RWPE1 (cell line): Measurements from ENCODE around the gene SIM2.

Experiments used
- CTCF ChIA-PET: fragments of 350-600 bp; sonication (Branson Sonifier 250); formaldehyde crosslinking; extraction: SDS; loops from one replicate; lab custom pipeline; 2021; lab: Yijun Ruan, JAX
- POLR2A ChIA-PET: fragments of 400-600 bp; formaldehyde crosslinking; extraction: SDS; loops from one replicate; lab custom pipeline; 2020; ENCODE audit warnings: antibody characterized with exemption; ENCODE audit not compliant: low non-redundant PET; lab: Yijun Ruan, JAX
- DNase-seq: peaks from one replicate; pipeline ENCODE4 v3.0.0; 2012; ENCODE audit warnings: low spot score
- H3K27ac ChIP-seq: fragments of 450-650 bp; 2 replicates; pipeline ENCODE4 v1.5.1; 2017
- TF ChIP-seq, protein P1 (sequence below): fragments of 450-650 bp; conservative IDR thresholded peaks from 2 replicates; pipeline ENCODE4 v1.5.1; 2017; ENCODE audit warnings: low read depth, mild to moderate bottlenecking

Gene SIM2

DNA sequence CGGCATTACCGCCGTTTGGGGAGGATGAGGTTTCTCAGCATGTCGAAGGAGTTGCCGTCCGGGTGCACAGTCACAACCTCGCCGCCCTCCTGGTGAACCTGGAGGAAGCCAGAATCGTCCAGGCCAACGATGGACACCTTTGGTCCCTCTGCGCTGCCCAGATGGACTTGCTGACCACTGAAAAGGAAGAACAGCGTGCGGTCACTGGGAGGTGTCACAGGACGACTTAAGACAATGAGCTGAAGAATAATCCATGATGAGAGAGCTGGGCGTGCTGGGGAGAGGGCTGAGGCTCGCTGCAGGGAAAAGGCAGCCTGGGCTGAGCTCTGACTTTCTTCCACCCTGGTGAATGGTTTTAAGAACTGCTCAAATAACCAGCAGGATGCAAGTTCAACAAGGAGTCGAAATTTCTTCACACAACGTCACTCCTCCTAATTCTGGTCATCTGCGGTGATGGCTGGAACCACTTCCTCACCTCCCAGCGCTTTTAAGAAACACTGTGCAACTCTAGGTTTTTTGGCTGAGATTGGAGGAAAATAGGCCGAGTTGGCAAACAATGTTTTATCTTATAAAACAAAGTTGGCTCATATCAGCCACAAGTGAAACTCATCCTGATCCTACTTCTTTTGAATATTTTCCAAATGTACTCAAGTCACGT, 55.5 kb downstream of the SIM2 start:
- no peak for DNase-seq
- ChIA-PET POLR2A (no interaction called here), CTCF (interaction anchor here (0.5 kb wide), 1 partner anchor 24 kb away, joined by 3 read pairs; no protein-coding TSS in a partner anchor)
- TF ChIP-seq, protein P1, sequence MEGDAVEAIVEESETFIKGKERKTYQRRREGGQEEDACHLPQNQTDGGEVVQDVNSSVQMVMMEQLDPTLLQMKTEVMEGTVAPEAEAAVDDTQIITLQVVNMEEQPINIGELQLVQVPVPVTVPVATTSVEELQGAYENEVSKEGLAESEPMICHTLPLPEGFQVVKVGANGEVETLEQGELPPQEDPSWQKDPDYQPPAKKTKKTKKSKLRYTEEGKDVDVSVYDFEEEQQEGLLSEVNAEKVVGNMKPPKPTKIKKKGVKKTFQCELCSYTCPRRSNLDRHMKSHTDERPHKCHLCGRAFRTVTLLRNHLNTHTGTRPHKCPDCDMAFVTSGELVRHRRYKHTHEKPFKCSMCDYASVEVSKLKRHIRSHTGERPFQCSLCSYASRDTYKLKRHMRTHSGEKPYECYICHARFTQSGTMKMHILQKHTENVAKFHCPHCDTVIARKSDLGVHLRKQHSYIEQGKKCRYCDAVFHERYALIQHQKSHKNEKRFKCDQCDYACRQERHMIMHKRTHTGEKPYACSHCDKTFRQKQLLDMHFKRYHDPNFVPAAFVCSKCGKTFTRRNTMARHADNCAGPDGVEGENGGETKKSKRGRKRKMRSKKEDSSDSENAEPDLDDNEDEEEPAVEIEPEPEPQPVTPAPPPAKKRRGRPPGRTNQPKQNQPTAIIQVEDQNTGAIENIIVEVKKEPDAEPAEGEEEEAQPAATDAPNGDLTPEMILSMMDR = no peak
- peak overlapping the region; percentile 46 for H3K27ac ChIP-seq

DNA sequence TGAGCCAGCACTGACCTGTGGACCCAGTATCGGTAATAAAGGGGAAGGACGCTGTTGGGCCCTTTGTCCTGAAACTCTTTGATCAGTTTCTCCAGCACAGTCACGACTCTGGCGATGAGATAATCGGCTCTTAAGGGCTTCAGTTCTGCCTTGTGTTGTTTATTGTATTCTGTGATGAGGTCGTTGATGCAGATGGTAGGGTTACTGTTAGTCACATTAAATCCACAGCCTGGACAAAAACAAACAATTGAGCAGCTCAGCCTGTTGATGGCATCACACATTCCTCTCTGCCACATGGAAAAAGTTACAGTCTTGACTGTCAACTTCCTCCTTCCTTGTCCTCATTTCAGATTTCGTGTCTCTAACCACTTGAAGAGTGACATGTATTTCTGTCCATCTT, 57.6 kb downstream of the SIM2 start:
- ChIA-PET POLR2A (no interaction called here), CTCF (interaction anchor here (0.6 kb wide), 1 partner anchor 8 kb away, joined by 3 read pairs; no protein-coding TSS in a partner anchor)
- no peak overlapping the region for H3K27ac ChIP-seq
- TF ChIP-seq, protein P1 = no peak
- DNase-seq = no peak

DNA sequence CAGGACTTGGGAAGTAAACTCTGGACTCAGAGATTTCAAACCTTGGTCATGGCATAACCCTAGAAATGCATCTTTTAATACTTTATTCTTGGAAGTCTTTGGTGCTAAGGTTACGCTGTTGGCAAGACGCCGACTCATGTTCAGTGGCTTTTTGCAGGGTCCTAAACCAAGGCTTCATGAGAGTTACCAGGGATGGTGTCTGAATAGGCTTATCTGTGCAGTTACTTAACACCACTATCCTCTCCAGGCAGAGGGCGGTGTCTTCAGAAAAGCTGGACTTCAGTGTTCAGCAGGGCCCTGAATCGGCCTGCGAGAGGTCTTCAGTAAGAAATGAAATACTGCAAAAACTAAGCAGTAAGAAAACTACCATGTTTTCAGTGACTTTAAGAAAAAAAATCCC, 58.3 kb downstream of the SIM2 start:
- no peak overlapping the region for H3K27ac ChIP-seq
- DNase-seq = no peak
- ChIA-PET CTCF (interaction anchor here (1.5 kb wide), 1 partner anchor 172 kb away, joined by 4 read pairs; no protein-coding TSS in a partner anchor), POLR2A (no interaction called here)
- TF ChIP-seq, protein P1 = no peak

DNA sequence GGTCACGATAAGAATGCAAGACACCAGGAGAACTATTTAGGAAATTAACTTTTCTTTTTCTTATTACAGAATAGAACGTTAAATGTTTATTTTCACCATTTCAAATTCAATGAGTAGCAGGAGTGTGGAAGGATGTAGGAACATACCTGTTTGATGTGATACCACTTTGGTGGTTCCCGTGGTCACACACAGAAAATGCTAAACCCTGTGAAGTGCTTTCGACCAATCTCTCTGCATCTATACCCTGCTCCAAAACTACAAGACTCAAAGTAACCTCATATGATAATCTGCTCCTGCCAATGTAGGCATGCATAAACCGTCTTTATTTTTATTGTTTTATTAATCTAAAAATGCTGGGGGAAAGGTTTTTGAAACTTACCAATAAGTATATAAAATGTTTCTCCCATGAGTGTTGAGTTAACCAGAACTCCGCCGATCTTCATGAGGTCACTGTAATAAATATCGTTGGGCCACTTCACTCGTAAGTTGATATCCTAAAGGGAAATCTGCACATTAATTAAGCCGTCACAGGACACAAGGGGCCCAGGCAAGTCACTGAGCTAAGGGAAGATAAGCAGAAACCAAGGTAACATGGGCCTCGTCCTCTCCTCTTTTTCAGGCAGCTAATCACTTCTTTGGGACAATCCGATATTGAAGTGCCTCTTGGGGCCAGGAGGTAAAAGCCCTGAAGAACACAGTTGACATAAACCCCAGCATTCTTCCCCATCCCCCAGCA, 60.6 kb downstream of the SIM2 start:
- ChIA-PET POLR2A (no interaction called here), CTCF (interaction anchor here (0.7 kb wide), 1 partner anchor 25 kb away, joined by 4 read pairs; no protein-coding TSS in a partner anchor)
- no peak overlapping the region for H3K27ac ChIP-seq
- TF ChIP-seq, protein P1 = no peak
- no peak for DNase-seq

DNA sequence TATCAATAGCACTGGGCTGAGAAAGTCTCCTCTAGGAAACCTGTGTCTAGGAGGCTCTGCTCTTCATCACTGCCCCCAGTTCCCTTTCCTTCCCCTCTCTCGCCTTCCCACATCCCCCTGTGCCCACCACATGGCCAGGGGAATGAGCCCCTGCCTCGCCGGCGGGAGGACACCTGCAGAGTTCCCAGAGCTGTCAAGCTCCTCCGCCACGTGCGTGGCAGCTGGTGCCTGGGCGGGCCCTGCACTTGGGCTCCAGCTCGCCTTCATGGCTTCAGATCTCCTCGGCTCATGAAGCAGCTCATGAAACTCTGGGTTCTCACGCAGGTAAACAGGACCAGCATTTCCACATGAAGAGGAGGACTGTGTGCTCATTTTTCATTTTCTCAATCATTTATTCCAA, 62.8 kb downstream of the SIM2 start:
- ChIA-PET CTCF (no interaction called here), POLR2A (no interaction called here)
- TF ChIP-seq, protein P1 = no peak

DNA sequence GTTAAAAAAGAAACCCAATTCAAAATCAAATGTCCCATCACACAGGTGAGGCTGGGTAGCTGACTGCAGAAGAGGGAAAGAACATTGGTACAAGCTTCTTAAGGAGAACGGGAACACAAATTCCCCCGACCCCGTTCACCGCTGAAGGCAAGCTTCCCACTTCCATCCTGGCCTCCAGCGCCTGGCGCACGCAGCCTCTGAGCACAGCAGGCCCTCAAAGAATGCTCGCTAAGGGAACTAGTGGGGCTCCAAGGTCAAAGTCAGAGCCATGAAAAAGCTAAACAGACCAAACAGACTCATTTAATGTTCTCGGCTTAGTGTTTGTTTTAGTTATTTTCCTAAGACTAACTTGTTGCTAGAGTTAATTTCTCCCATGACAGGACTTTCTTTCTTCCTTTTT, 63.7 kb downstream of the SIM2 start:
- no peak for DNase-seq
- POLR2A ChIA-PET = no interaction called here
- TF ChIP-seq, protein P1 = no peak
- H3K27ac ChIP-seq = no peak overlapping the region
- CTCF ChIA-PET = no interaction called here

More for the DNA sequence above, 62.8 kb downstream of the SIM2 start:
- H3K27ac ChIP-seq = no peak overlapping the region
- no peak for DNase-seq
